Ramos (cell line): ENCODE data around the gene BRMS1.

ENCODE experiments used
- in situ Hi-C: fragments of 300-500 bp; cut with MboI; formaldehyde crosslinking; loops from one replicate; pipeline ENCODE4 v1.14.3; 2022; ENCODE audit warnings: low sequenced_read_pairs; ENCODE audit not compliant: unreplicated experiment

The BRMS1 gene

GRCh38 chr11:66288671-66289547, 56.0 kb downstream of the BRMS1 start, which contains the start of gene YIF1A:
Gene YIF1A (minus strand): TSS chr11:66289143. CDS start chr11:66288985, 158 bp downstream.
- in situ Hi-C loops: no loop called here

DNA sequence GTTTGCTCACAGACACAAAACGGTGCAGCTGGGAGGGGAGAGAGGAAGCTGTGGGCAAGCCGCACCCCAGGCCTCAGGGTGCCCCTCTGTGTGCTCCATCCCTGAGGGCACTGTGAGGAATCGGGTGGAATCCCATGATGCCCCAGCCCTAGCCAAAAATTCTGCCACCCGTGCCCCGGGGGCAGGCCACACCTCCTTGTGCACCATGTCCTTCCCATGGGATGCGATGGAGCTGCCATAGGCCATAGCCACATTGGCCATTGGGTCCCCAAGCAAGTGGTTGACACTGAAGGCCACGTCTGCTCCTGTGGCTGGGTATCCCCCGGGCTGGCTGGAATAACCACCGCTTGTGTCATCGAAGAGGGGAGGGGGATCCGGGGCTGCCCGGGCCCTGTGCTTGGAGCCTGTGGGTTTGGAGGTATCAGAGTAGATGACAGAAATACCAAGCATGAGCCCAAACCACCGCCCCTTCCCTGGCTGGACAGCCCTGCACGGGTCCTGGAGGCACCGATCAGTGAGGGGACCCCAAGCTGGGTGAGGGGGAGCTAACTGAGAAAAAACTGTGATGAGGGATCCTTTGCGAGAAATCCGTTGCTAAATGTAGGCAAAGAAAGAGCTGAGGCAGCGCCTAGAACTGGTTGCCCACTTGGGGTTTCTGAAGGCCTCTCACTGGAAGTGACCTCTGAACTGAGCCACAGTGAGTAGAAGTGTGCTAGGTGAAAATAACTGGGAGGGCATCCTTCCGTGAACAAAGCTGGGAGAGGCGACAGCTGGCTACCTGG, 56.8 kb downstream of the BRMS1 start:
- in situ Hi-C loops: no loop called here
